ENCODE measurements around the gene AGBL1. TPM values are rescaled to one million over a fixed set of nuclear protein-coding genes. Genes with fewer than 3 reads are reported as not detected.

The AGBL1 gene
- total and polyA plus RNA-seq, 2 donors (not counting 3 experiments of a cell fraction or from before 2014, with no cell fraction given): not detected

GRCh38 chr15:86138798-86139197, 59.1 kb downstream of the AGBL1 start:
- no peak overlapping the region for H3K27ac ChIP-seq (ENCODE audit: insufficient read depth, low read depth, low read length)
- no peak for TF ChIP-seq MYC (IDR thresholded peaks at IDR 0.05; ENCODE audit: low read depth, low read length)
- peaks cover 7% of the 10 kb centered on the region for H3K9me3 ChIP-seq (replicated peaks; ENCODE audit: control insufficient read depth, insufficient read depth, low read length)
- BruUV-seq (replicated peaks): no TSS peak
- no peak overlapping the region for H2AFZ ChIP-seq (ENCODE audit: low read depth, low read length)
- no peaks in the 10 kb centered on the region for H3K4me1 ChIP-seq (ENCODE audit: control insufficient read depth, extremely low read depth, insufficient read depth, low read length)
- DNase-seq (ENCODE audit: low read depth, low spot score) (no peak), FAIRE-seq (no peak)
- no peaks in the 10 kb centered on the region for H3K36me3 ChIP-seq (ENCODE audit: control insufficient read depth in 2 of 2, extremely low read depth in 1 of 2, insufficient read depth in 2 of 2, low read length in 2 of 2)
- no peak overlapping the region for H3K4me2 ChIP-seq (ENCODE audit: insufficient read depth, low read length)
- H3K79me2 ChIP-seq (ENCODE audit: control insufficient read depth, insufficient read depth, low read length): no peaks in the 10 kb centered on the region
- no peaks in the 10 kb centered on the region for H4K20me1 ChIP-seq (replicated peaks; ENCODE audit: control insufficient read depth, extremely low read depth, insufficient read depth, low read length)
- intact Hi-C loops (cut with micrococcal nuclease): no loop called here
- H3K9ac ChIP-seq (replicated peaks; ENCODE audit: extremely low read depth, insufficient read depth, low read length): no peak overlapping the region
- ChIA-PET POLR2A (no interaction called here), CTCF (no interaction called here)
- no peak overlapping the region for H3K4me3 ChIP-seq (replicated peaks in 1 of 3; ENCODE audit: insufficient read depth in 1 of 3, low read depth in 1 of 3, low read length in 3 of 3)
- dilution Hi-C loops (cut with MboI; ENCODE audit: extremely low pct_ligation_motif_present, low sequenced_read_pairs): no loop called here
- no peaks in the 10 kb centered on the region for H3K27me3 ChIP-seq (ENCODE audit: control insufficient read depth in 2 of 2, insufficient read depth in 2 of 2, low read length in 2 of 2)
- H3K9me1 ChIP-seq (replicated peaks; ENCODE audit: control insufficient read depth, extremely low read depth, insufficient read depth, low read length): no peaks in the 10 kb centered on the region

DNA sequence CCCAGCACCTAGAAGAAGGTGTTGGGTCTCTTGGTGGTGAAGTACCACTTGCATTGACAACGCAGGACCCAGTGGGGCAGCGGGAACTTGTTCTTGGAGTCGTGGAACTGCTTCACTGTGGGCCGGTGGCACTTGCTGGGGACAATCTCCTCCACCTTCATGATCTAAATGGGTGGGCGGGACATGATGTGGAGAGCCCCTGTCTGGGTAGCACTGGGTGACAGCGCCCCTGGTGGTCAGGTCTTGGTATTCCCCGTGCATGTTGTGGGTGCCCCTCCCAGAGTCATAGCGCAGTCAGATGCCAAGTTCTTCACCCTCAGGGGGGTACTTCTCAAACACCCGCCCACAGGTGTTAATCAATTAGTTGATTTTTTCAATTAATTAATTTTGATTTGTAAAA, 60.2 kb downstream of the AGBL1 start:
- FAIRE-seq (no peak), DNase-seq (ENCODE audit: low read depth, low spot score) (no peak)
- TF ChIP-seq EZH2 (IDR thresholded peaks at IDR 0.05; ENCODE audit: borderline replicate concordance, low read depth, low read length, severe bottlenecking): no peak
- no peak for TF ChIP-seq POLR2A (IDR thresholded peaks at IDR 0.05; ENCODE audit: low read depth, low read length)
- no peak for TF ChIP-seq GATA2 (IDR thresholded peaks at IDR 0.05; ENCODE audit: insufficient read depth, insufficient read length, low read depth, low read length)
- no peak for TF ChIP-seq MYC (IDR thresholded peaks at IDR 0.05; ENCODE audit: low read depth, low read length)
- TF ChIP-seq JUN (IDR thresholded peaks at IDR 0.05; ENCODE audit: borderline replicate concordance, insufficient read depth, insufficient read length, low read depth): no peak
- TF ChIP-seq POLR2AphosphoS5 (IDR thresholded peaks at IDR 0.05; ENCODE audit: insufficient read depth, low read depth, low read length): no peak
- TF ChIP-seq, protein P1, sequence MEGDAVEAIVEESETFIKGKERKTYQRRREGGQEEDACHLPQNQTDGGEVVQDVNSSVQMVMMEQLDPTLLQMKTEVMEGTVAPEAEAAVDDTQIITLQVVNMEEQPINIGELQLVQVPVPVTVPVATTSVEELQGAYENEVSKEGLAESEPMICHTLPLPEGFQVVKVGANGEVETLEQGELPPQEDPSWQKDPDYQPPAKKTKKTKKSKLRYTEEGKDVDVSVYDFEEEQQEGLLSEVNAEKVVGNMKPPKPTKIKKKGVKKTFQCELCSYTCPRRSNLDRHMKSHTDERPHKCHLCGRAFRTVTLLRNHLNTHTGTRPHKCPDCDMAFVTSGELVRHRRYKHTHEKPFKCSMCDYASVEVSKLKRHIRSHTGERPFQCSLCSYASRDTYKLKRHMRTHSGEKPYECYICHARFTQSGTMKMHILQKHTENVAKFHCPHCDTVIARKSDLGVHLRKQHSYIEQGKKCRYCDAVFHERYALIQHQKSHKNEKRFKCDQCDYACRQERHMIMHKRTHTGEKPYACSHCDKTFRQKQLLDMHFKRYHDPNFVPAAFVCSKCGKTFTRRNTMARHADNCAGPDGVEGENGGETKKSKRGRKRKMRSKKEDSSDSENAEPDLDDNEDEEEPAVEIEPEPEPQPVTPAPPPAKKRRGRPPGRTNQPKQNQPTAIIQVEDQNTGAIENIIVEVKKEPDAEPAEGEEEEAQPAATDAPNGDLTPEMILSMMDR (IDR thresholded peaks at IDR 0.05; ENCODE audit: extremely low read depth in 1 of 2, insufficient read depth in 1 of 2, low read depth in 1 of 2, low read length in 2 of 2): no peak
- intact Hi-C loops (cut with micrococcal nuclease) (no loop called here), dilution Hi-C loops (cut with MboI; ENCODE audit: extremely low pct_ligation_motif_present, low sequenced_read_pairs) (no loop called here)
- Histone ChIP-seq H3K4me2 (ENCODE audit: insufficient read depth, low read length) (no peak overlapping the region), H3K4me3 (replicated peaks in 1 of 3; ENCODE audit: insufficient read depth in 1 of 3, low read depth in 1 of 3, low read length in 3 of 3) (no peak overlapping the region), H3K9me1 (replicated peaks; ENCODE audit: control insufficient read depth, extremely low read depth, insufficient read depth, low read length) (no peaks in the 10 kb centered on the region), H4K20me1 (replicated peaks; ENCODE audit: control insufficient read depth, extremely low read depth, insufficient read depth, low read length) (no peaks in the 10 kb centered on the region), H3K9ac (replicated peaks; ENCODE audit: extremely low read depth, insufficient read depth, low read length) (no peak overlapping the region), H3K9me3 (replicated peaks; ENCODE audit: control insufficient read depth, insufficient read depth, low read length) (peaks cover 7% of the 10 kb centered on the region), H3K79me2 (ENCODE audit: control insufficient read depth, insufficient read depth, low read length) (no peaks in the 10 kb centered on the region), H3K36me3 (ENCODE audit: control insufficient read depth in 2 of 2, extremely low read depth in 1 of 2, insufficient read depth in 2 of 2, low read length in 2 of 2) (no peaks in the 10 kb centered on the region), H2AFZ (ENCODE audit: low read depth, low read length) (no peak overlapping the region), H3K27me3 (ENCODE audit: control insufficient read depth in 2 of 2, insufficient read depth in 2 of 2, low read length in 2 of 2) (no peaks in the 10 kb centered on the region), H3K4me1 (ENCODE audit: control insufficient read depth, extremely low read depth, insufficient read depth, low read length) (no peaks in the 10 kb centered on the region), H3K27ac (ENCODE audit: insufficient read depth, low read depth, low read length) (no peak overlapping the region)
- CTCF ChIA-PET: no interaction called here
- POLR2A ChIA-PET: no interaction called here
- BruUV-seq (replicated peaks): no TSS peak

Measured in endothelial cell of umbilical vein (primary cell).